Gastroesophageal sphincter (tissue), 3 donors: Measurements from ENCODE around the gene HDAC4.

Experiments used
- CTCF ChIP-seq, 4 experiments: fragments of 200-600 bp in 2 of 4; fragments of 450-650 bp in 2 of 4; sonication (generic) in 1 of 4; IDR thresholded peaks; one replicate each; pipeline ENCODE4 v1.5.1; 2017 to 2019; ENCODE audit warnings: antibody characterized with exemption in 4 of 4, mild to moderate bottlenecking in 2 of 4, moderate library complexity in 2 of 4
- POLR2A ChIP-seq, 2 donors: fragments of 450-650 bp; IDR thresholded peaks; one replicate each; pipeline ENCODE4 v1.6.1; 2017; ENCODE audit warnings: antibody characterized with exemption in 2 of 2, mild to moderate bottlenecking in 2 of 2, moderate library complexity in 1 of 2
- POLR2AphosphoS5 ChIP-seq: sonication (generic); formaldehyde crosslinking; IDR thresholded peaks from one replicate; pipeline ENCODE4 v1.6.1; 2017; ENCODE audit warnings: antibody characterized with exemption

GRCh38 chr2:239130041-239130440 lies 270.8 kb downstream of the HDAC4 start:
- TF ChIP-seq CTCF (IDR thresholded peaks at IDR 0.05) (no peak), POLR2A (IDR thresholded peaks at IDR 0.05) (no peak), POLR2AphosphoS5 (no peak)
